Astrocyte (in vitro differentiated cells and primary cell): ENCODE results near the gene ABCC4. TPM values are rescaled to one million over a fixed set of nuclear protein-coding genes. Genes with fewer than 3 reads are reported as not detected.

Source experiments
- DNase-seq: peaks from one replicate; pipeline ENCODE4 v3.0.0-alpha.2; 2010; ENCODE audit warnings: low read depth
- FAIRE-seq: peaks from 2 replicates; lab custom pipeline; 2011; peaks lifted over from hg19 to GRCh38; lab: Jason Lieb, UNC
- H2AFZ ChIP-seq: 2 replicates; pipeline ENCODE4 v1.6.0; 2012; ENCODE audit warnings: low read depth, low read length, inconsistent platforms
- H3K27ac ChIP-seq: 2 replicates; pipeline ENCODE4 v1.5.1; 2011; ENCODE audit warnings: low read depth, low read length, inconsistent platforms
- H3K27me3 ChIP-seq: 2 replicates; pipeline ENCODE4 v1.6.0; 2011; ENCODE audit warnings: low read length, inconsistent platforms; ENCODE audit not compliant: insufficient read depth
- H3K36me3 ChIP-seq: 2 replicates; pipeline ENCODE4 v1.5.1; 2011; ENCODE audit warnings: low read length, inconsistent platforms; ENCODE audit not compliant: insufficient read depth
- H3K4me1 ChIP-seq: 2 replicates; pipeline ENCODE4 v1.5.1; 2011; ENCODE audit warnings: low read length, inconsistent platforms; ENCODE audit not compliant: insufficient read depth
- H3K4me2 ChIP-seq: 2 replicates; pipeline ENCODE4 v1.6.0; 2012; ENCODE audit warnings: low read length, inconsistent platforms
- H3K4me3 ChIP-seq: 2 replicates; pipeline ENCODE4 v1.5.1; 2011; ENCODE audit warnings: low read depth, mild to moderate bottlenecking, low read length, inconsistent platforms; ENCODE audit not compliant: insufficient read depth
- H3K79me2 ChIP-seq: 2 replicates; pipeline ENCODE4 v1.6.0; 2012; ENCODE audit warnings: mild to moderate bottlenecking, low read length, inconsistent platforms; ENCODE audit not compliant: insufficient read depth
- H3K9ac ChIP-seq: 2 replicates; pipeline ENCODE4 v1.6.0; 2012; ENCODE audit warnings: mild to moderate bottlenecking, low read length, inconsistent platforms
- H3K9me3 ChIP-seq: 2 replicates; pipeline ENCODE4 v1.5.1; 2012; ENCODE audit warnings: low read depth, mild to moderate bottlenecking, low read length, inconsistent platforms; ENCODE audit not compliant: insufficient read depth
- H4K20me1 ChIP-seq: 2 replicates; pipeline ENCODE4 v1.6.0; 2012; ENCODE audit warnings: low read length, inconsistent platforms; ENCODE audit not compliant: insufficient read depth
- H3K27ac Mint-ChIP-seq: one replicate; pipeline ENCODE4 v1.8.0; 2021; ENCODE audit warnings: mild to moderate bottlenecking, mixed read lengths; ENCODE audit not compliant: unreplicated experiment
- H3K27me3 Mint-ChIP-seq: one replicate; pipeline ENCODE4 v1.8.0; 2021; ENCODE audit warnings: low read depth, mixed read lengths; ENCODE audit not compliant: unreplicated experiment
- H3K36me3 Mint-ChIP-seq: one replicate; pipeline ENCODE4 v1.8.0; 2021; ENCODE audit warnings: low read depth, mixed read lengths; ENCODE audit not compliant: unreplicated experiment
- H3K4me1 Mint-ChIP-seq: one replicate; pipeline ENCODE4 v1.8.0; 2021; ENCODE audit warnings: low read depth, mixed read lengths; ENCODE audit not compliant: unreplicated experiment
- H3K4me3 Mint-ChIP-seq: one replicate; pipeline ENCODE4 v1.8.0; 2021; ENCODE audit warnings: mild to moderate bottlenecking, moderate library complexity, mixed read lengths; ENCODE audit not compliant: unreplicated experiment
- H3K9me3 Mint-ChIP-seq: one replicate; pipeline ENCODE4 v1.8.0; 2021; ENCODE audit warnings: mild to moderate bottlenecking, mixed read lengths; ENCODE audit not compliant: unreplicated experiment
- EZH2 ChIP-seq: IDR thresholded peaks from 2 replicates; pipeline ENCODE4 v1.6.1; 2012; ENCODE audit warnings: mild to moderate bottlenecking, low read length, inconsistent platforms; ENCODE audit not compliant: insufficient read depth
- total RNA-seq: library from RNA; stranded (reverse); gene quantifications from 2 replicates; pipeline ENCODE4 v1.2.1, GENCODE V29; 2021
- TF ChIP-seq, protein P1 (sequence below): IDR thresholded peaks from 2 replicates; pipeline ENCODE4 v1.5.1; 2011; ENCODE audit warnings: low read depth, mild to moderate bottlenecking, inconsistent platforms, low read length, moderate library complexity; ENCODE audit not compliant: insufficient read depth

The ABCC4 gene
- total RNA-seq, 1 donor from 2014 or later = 15.6 TPM

GRCh38 chr13:95221971-95222732 lies 79.1 kb downstream of the ABCC4 start:
- H3K79me2 ChIP-seq = no peaks in the 10 kb centered on the region
- H3K4me3 ChIP-seq = no peak overlapping the region
- H3K9me3 Mint-ChIP-seq = no peaks in the 10 kb centered on the region
- no peaks in the 10 kb centered on the region for H3K27me3 ChIP-seq
- no peaks in the 10 kb centered on the region for H3K9me3 ChIP-seq
- no peak overlapping the region for H3K9ac ChIP-seq
- H3K4me2 ChIP-seq = no peak overlapping the region
- H4K20me1 ChIP-seq = no peaks in the 10 kb centered on the region
- no peaks in the 10 kb centered on the region for H3K4me1 Mint-ChIP-seq
- H3K36me3 ChIP-seq = no peaks in the 10 kb centered on the region
- no peaks in the 10 kb centered on the region for H3K27me3 Mint-ChIP-seq
- H2AFZ ChIP-seq = no peak overlapping the region
- TF ChIP-seq, protein P1, sequence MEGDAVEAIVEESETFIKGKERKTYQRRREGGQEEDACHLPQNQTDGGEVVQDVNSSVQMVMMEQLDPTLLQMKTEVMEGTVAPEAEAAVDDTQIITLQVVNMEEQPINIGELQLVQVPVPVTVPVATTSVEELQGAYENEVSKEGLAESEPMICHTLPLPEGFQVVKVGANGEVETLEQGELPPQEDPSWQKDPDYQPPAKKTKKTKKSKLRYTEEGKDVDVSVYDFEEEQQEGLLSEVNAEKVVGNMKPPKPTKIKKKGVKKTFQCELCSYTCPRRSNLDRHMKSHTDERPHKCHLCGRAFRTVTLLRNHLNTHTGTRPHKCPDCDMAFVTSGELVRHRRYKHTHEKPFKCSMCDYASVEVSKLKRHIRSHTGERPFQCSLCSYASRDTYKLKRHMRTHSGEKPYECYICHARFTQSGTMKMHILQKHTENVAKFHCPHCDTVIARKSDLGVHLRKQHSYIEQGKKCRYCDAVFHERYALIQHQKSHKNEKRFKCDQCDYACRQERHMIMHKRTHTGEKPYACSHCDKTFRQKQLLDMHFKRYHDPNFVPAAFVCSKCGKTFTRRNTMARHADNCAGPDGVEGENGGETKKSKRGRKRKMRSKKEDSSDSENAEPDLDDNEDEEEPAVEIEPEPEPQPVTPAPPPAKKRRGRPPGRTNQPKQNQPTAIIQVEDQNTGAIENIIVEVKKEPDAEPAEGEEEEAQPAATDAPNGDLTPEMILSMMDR = no peak
- TF ChIP-seq EZH2 = no peak
- no peak overlapping the region for H3K27ac ChIP-seq
- FAIRE-seq (no peak), DNase-seq (no peak)
- no peak overlapping the region for H3K4me3 Mint-ChIP-seq
- no peak overlapping the region for H3K27ac Mint-ChIP-seq
- H3K36me3 Mint-ChIP-seq = no peaks in the 10 kb centered on the region
- H3K4me1 ChIP-seq = no peaks in the 10 kb centered on the region

GRCh38 chr13:95220611-95221010 lies 80.6 kb downstream of the ABCC4 start:
- H3K27me3 Mint-ChIP-seq = no peaks in the 10 kb centered on the region
- TF ChIP-seq, protein P1 = no peak
- no peak for TF ChIP-seq EZH2
- Histone ChIP-seq H3K27me3 (no peaks in the 10 kb centered on the region), H4K20me1 (no peaks in the 10 kb centered on the region), H3K27ac (no peak overlapping the region), H3K9ac (no peak overlapping the region), H3K36me3 (no peaks in the 10 kb centered on the region), H3K4me3 (no peak overlapping the region), H3K79me2 (no peaks in the 10 kb centered on the region), H3K9me3 (no peaks in the 10 kb centered on the region), H3K4me1 (no peaks in the 10 kb centered on the region), H2AFZ (no peak overlapping the region), H3K4me2 (no peak overlapping the region)
- no peaks in the 10 kb centered on the region for H3K4me1 Mint-ChIP-seq
- no peaks in the 10 kb centered on the region for H3K9me3 Mint-ChIP-seq
- DNase-seq (no peak), FAIRE-seq (no peak)
- no peak overlapping the region for H3K4me3 Mint-ChIP-seq
- H3K36me3 Mint-ChIP-seq = no peaks in the 10 kb centered on the region
- no peak overlapping the region for H3K27ac Mint-ChIP-seq
